ENCODE measurements around the gene SLC39A1.
A peak's percentile ranks its signal among the peaks of the same experiment; 100 is the strongest.

GRCh38 chr1:153963850-153964331 lies 554 bp upstream of the SLC39A1 start:
- TF ChIP-seq TEAD4 (IDR thresholded peaks at IDR 0.05; ENCODE audit: low read depth, low read length) (peak; percentile 94), CTCF (IDR thresholded peaks at IDR 0.05; ENCODE audit: control extremely low read depth in 1 of 3, insufficient read depth in 1 of 3, low read depth in 1 of 3, low read length in 3 of 3) (no peak), YY1 (IDR thresholded peaks at IDR 0.05; ENCODE audit: low read depth, low read length) (no peak)
